ENCODE data around the gene HUNK. TPM values are rescaled to one million over a fixed set of nuclear protein-coding genes. Genes with fewer than 3 reads are reported as not detected.

The HUNK gene
- total RNA-seq, 1 experiment from 2014 or later, result 2.1 TPM

GRCh38 chr21:31837041-31837440 is 35.8 kb upstream of the HUNK start:
- ChIA-PET POLR2A (ENCODE audit: low non-redundant PET) (no interaction called here), CTCF (no interaction called here)
- Histone ChIP-seq H3K4me1 (ENCODE audit: insufficient read depth, low read length, poor library complexity, severe bottlenecking) (no peaks in the 10 kb centered on the region), H3K27ac (ENCODE audit: low read depth, low read length, poor library complexity, severe bottlenecking) (no peak overlapping the region), H3K27me3 (replicated peaks; ENCODE audit: insufficient read depth, low read depth, low read length, poor library complexity) (peaks cover 9% of the 10 kb centered on the region), H3K36me3 (ENCODE audit: insufficient read depth, low read length, poor library complexity, severe bottlenecking) (no peaks in the 10 kb centered on the region), H3K4me3 (ENCODE audit: low read depth, low read length, poor library complexity, severe bottlenecking) (no peak overlapping the region), H3K9me3 (ENCODE audit: low read depth, low read length, poor library complexity, severe bottlenecking) (no peaks in the 10 kb centered on the region)
- intact Hi-C loops (cut with micrococcal nuclease; ENCODE audit: unreplicated experiment), result no loop called here
- TF ChIP-seq EZH2 (IDR thresholded peaks at IDR 0.05; ENCODE audit: borderline replicate concordance, low read depth, low read length, poor library complexity, severe bottlenecking), result no peak
- TF ChIP-seq CTCF (conservative IDR thresholded peaks at IDR 0.05; ENCODE audit: low read depth, low read length), result no peak
- no peak for DNase-seq (ENCODE audit: low spot score)
- BruUV-seq (replicated peaks), result no TSS peak

- H3K9me3 ChIP-seq (ENCODE audit: low read depth, low read length, poor library complexity, severe bottlenecking), result no peaks in the 10 kb centered on the region
- no peaks in the 10 kb centered on the region for H3K4me1 ChIP-seq (ENCODE audit: insufficient read depth, low read length, poor library complexity, severe bottlenecking)
- BruUV-seq (replicated peaks), result no TSS peak
- H3K27me3 ChIP-seq (replicated peaks; ENCODE audit: insufficient read depth, low read depth, low read length, poor library complexity), result peaks cover 9% of the 10 kb centered on the region
- CTCF ChIA-PET, result no interaction called here
- DNase-seq (ENCODE audit: low spot score), result no peak
- POLR2A ChIA-PET (ENCODE audit: low non-redundant PET), result no interaction called here
- TF ChIP-seq EZH2 (IDR thresholded peaks at IDR 0.05; ENCODE audit: borderline replicate concordance, low read depth, low read length, poor library complexity, severe bottlenecking) (no peak), CTCF (conservative IDR thresholded peaks at IDR 0.05; ENCODE audit: low read depth, low read length) (no peak)
- H3K4me3 ChIP-seq (ENCODE audit: low read depth, low read length, poor library complexity, severe bottlenecking), result no peak overlapping the region
- H3K36me3 ChIP-seq (ENCODE audit: insufficient read depth, low read length, poor library complexity, severe bottlenecking), result no peaks in the 10 kb centered on the region
- intact Hi-C loops (cut with micrococcal nuclease; ENCODE audit: unreplicated experiment), result no loop called here
- no peak overlapping the region for H3K27ac ChIP-seq (ENCODE audit: low read depth, low read length, poor library complexity, severe bottlenecking)
These were observed 35.0 kb upstream of the HUNK start for GRCh38 chr21:31837618-31838390.

- no peak for DNase-seq (ENCODE audit: low spot score)
- BruUV-seq (replicated peaks), result no TSS peak
- ChIA-PET CTCF (no interaction called here), POLR2A (ENCODE audit: low non-redundant PET) (no interaction called here)
- H3K36me3 ChIP-seq (ENCODE audit: insufficient read depth, low read length, poor library complexity, severe bottlenecking), result no peaks in the 10 kb centered on the region
- H3K4me1 ChIP-seq (ENCODE audit: insufficient read depth, low read length, poor library complexity, severe bottlenecking), result no peaks in the 10 kb centered on the region
- intact Hi-C loops (cut with micrococcal nuclease; ENCODE audit: unreplicated experiment), result no loop called here
- no peak overlapping the region for H3K4me3 ChIP-seq (ENCODE audit: low read depth, low read length, poor library complexity, severe bottlenecking)
- no peak overlapping the region for H3K27ac ChIP-seq (ENCODE audit: low read depth, low read length, poor library complexity, severe bottlenecking)
- H3K27me3 ChIP-seq (replicated peaks; ENCODE audit: insufficient read depth, low read depth, low read length, poor library complexity), result peaks cover 9% of the 10 kb centered on the region
- no peaks in the 10 kb centered on the region for H3K9me3 ChIP-seq (ENCODE audit: low read depth, low read length, poor library complexity, severe bottlenecking)
- TF ChIP-seq EZH2 (IDR thresholded peaks at IDR 0.05; ENCODE audit: borderline replicate concordance, low read depth, low read length, poor library complexity, severe bottlenecking) (no peak), CTCF (conservative IDR thresholded peaks at IDR 0.05; ENCODE audit: low read depth, low read length) (no peak)
These were observed 34.0 kb upstream of the HUNK start for GRCh38 chr21:31838586-31839355.
